DMS79 (cell line): ENCODE results near the gene NRG4.
"Not testable (repeated sequence)": the region's sequence is repeated elsewhere in the genome, so short reads cannot be mapped to it uniquely, and the experiment has no call there.

ENCODE experiments used
- DNase-seq: peaks from one replicate; lab custom pipeline; 2025; lab: John Stamatoyannopoulos, UW

The NRG4 gene

GRCh38 chr15:75926931-75927330 lies 85.3 kb downstream of the NRG4 start:
- DNase-seq, result no peak

DNA sequence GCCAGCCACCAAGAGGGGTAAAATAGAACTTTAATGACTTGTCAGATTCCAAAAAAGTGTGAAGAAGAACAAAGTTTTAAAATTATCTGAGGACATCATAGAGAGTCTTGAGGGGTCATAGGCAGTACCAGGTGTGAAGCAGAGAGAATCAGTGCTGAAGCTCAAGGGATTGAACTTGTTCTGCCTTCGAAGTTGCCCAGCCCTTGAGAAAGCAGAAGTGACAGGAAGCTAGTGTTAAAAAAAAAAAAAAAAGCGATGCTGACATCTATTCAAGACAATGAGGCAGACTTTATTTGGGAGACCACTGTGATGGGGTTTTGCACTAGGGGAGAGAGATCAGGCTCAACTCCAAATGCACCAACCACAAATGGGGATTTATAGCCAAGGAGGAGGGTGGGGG lies 86.8 kb downstream of the NRG4 start:
- DNase-seq, result no peak

GRCh38 chr15:75924576-75924975 lies 87.6 kb downstream of the NRG4 start:
- no peak for DNase-seq

DNA sequence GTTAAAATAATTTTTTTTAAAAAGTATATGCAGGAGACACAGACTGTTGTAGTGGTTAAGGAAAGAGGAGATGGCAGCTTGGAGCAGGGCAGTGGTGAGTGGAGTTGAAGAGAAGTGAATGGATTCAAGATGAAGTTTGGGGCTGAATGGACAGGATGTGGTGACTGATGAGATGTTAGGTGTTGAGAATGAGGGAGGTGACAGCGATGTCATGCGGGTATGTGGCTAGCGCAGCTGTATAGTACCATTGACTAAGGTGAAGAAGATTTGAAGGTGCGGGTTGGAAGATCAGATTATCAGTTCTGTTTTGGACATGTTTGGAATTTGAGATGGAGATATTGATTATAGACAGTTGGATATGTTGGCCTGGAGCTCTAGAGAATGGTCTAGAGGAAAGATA lies 88.5 kb downstream of the NRG4 start:
- no peak for DNase-seq

- DNase-seq, result no peak
Measured at GRCh38 chr15:75921732-75922703, 90.2 kb downstream of the NRG4 start.

GRCh38 chr15:75920079-75920478 lies 92.1 kb downstream of the NRG4 start:
- DNase-seq, result no peak

DNA sequence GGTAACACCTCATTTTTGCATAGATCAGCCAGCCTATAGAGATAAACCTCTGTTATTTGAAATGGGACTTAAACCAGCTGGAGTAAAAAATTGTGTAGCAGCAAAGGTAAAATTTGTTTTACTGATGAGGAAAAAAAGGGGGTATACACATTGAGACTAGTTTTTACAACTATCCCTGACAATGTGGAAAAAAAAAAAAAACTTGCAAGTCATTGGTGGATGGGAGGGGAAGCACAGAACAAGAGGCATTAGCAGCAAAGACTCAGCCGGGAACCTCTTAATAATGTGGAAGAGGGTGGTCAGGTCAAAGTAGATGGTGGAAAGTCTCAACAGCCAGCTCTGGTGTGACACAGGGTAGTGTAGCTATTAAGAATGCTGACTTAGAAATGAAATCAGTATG lies 94.1 kb downstream of the NRG4 start:
- DNase-seq, result no peak

GRCh38 chr15:75916978-75917377 lies 95.2 kb downstream of the NRG4 start:
- no peak for DNase-seq

- not testable (repeated sequence) for DNase-seq
Measured at GRCh38 chr15:75910355-75910754, 101.9 kb downstream of the NRG4 start.

- DNase-seq, result no peak
Measured at GRCh38 chr15:75905231-75905630, 107.0 kb downstream of the NRG4 start.

GRCh38 chr15:75903331-75904239 lies 108.6 kb downstream of the NRG4 start, which contains the start of gene FBXO22:
Gene FBXO22 (plus strand): TSS chr15:75903878. CDS start chr15:75903964, 86 bp downstream.
- peak; percentile 49 for DNase-seq

DNA sequence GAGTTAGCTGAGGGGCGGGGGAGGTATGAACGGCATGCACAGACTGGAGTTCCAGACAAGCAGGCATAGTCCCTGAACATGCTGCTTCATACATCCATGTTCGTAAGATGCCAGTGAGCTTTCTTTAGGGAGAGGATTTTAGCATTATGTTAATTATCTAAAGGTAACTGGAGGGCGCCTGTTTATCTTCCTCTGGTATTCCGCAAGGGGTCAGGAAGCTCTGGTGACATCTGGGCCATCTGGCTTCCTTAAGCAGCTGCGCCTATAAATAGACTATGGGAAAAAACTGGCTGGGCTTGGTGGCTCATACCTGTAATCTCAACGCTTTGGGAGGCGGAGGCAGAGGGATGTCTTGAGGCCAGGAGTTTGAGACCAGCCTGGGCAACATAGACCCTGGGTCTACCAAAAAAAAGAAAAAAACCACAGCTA lies 110.1 kb downstream of the NRG4 start:
- no peak for DNase-seq

GRCh38 chr15:75900577-75900976 lies 111.6 kb downstream of the NRG4 start:
- DNase-seq, result no peak

GRCh38 chr15:75895731-75896130 lies 116.5 kb downstream of the NRG4 start:
- no peak for DNase-seq

- DNase-seq, result no peak
Measured at GRCh38 chr15:75891895-75892294, 120.3 kb downstream of the NRG4 start.
